Immature natural killer cell (primary cell): Measurements from ENCODE around the gene AQR. TPM values are rescaled to one million over a fixed set of nuclear protein-coding genes. Genes with fewer than 3 reads are reported as not detected.

Experiments used
- DNase-seq, 3 donors: peaks; one replicate each; pipeline ENCODE4 v3.0.0; 2022; ENCODE audit warnings: mixed read lengths in 1 of 3
- H3K27ac Mint-ChIP-seq, 6 donors: one replicate each; pipeline ENCODE4 v1.8.0; 2020; ENCODE audit warnings: mixed read lengths in 6 of 6, mild to moderate bottlenecking in 5 of 6, inconsistent platforms in 4 of 6, moderate library complexity in 3 of 6
- H3K27me3 Mint-ChIP-seq, 3 donors: one replicate each; pipeline ENCODE4 v1.8.0; 2020 to 2021; ENCODE audit warnings: low read depth in 3 of 3, mild to moderate bottlenecking in 3 of 3, mixed read lengths in 3 of 3, moderate library complexity in 3 of 3, inconsistent platforms in 1 of 3
- H3K36me3 Mint-ChIP-seq, 3 donors: one replicate each; pipeline ENCODE4 v1.8.0; 2020; ENCODE audit warnings: mixed read lengths in 3 of 3, inconsistent platforms in 2 of 3, mild to moderate bottlenecking in 2 of 3
- H3K4me1 Mint-ChIP-seq, 2 donors: one replicate each; pipeline ENCODE4 v1.8.0; 2020; ENCODE audit warnings: inconsistent platforms in 2 of 2, mild to moderate bottlenecking in 2 of 2, mixed read lengths in 2 of 2, moderate library complexity in 1 of 2
- H3K4me3 Mint-ChIP-seq, 5 donors: one replicate each; pipeline ENCODE4 v1.8.0; 2020; ENCODE audit warnings: mild to moderate bottlenecking in 5 of 5, mixed read lengths in 5 of 5, inconsistent platforms in 3 of 5, moderate library complexity in 3 of 5
- H3K9me3 Mint-ChIP-seq, 6 donors: one replicate each; pipeline ENCODE4 v1.8.0; 2020; ENCODE audit warnings: mild to moderate bottlenecking in 6 of 6, mixed read lengths in 6 of 6, inconsistent platforms in 4 of 6, moderate library complexity in 3 of 6
- polyA plus RNA-seq, 3 donors: library from polyadenylated mRNA; unstranded; fragments of 300-500 nt; fragmentation: Illumina TruSeq; gene quantifications; one replicate each; pipeline ENCODE4 v1.2.3, GENCODE V29; 2021

The AQR gene
- polyA plus RNA-seq, 3 donors from 2014 or later = 8.5 to 16.2 (median 9.9) TPM

DNA sequence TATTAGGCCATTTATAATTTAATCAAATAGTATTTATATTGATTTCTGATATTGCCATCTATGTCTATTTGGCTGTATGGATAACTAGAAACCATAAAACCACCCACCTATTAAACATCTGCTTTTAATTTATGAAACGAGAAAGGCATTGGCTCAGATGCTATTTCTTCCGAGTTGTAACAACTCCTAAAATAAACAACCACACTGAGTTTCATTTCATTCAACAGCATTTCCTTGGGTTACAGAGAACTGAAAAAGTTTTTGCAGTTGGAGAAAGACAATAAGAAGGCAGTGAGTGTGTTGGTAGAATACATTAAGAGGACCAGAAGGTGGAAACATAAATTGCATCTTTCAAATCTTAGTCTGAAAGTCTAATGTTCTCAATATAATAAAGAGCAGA is 79.1 kb downstream of the AQR start:
- peaks cover 63 to 69% (median 66%) of the 10 kb centered on the region in 3 donors for H3K36me3 Mint-ChIP-seq

DNA sequence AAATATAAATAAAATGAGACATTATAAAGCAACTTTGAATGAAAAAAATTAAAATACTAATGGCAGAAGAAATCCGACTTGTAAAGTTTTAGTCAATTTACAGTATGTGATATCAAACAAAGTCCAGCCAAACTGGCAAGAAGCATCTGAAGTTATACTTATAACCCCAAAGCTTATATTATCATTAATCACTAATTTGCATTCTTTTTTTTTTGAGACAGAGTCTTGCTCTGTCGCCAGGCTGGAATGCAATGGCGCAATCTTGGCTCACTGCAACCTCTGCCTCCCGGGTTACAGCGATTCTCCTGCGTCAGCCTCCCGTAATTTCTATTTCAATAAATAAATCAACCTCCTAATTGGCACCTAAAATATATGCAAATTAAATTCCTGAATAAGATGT is 80.1 kb downstream of the AQR start:
- DNase-seq = no peak
- Mint-ChIP-seq H3K27ac (no peak overlapping the region), H3K9me3 (peaks cover 4 to 22% (median 14%) of the 10 kb centered on the region in 6 donors), H3K36me3 (peaks cover 65 to 70% (median 66%) of the 10 kb centered on the region in 3 donors), H3K4me3 (no peak overlapping the region), H3K4me1 (peaks cover 2 to 9% of the 10 kb centered on the region in 2 donors), H3K27me3 (no peaks in the 10 kb centered on the region)

More for the DNA sequence above, 79.1 kb downstream of the AQR start:
- no peak overlapping the region for H3K4me3 Mint-ChIP-seq
- H3K9me3 Mint-ChIP-seq = peaks cover 4 to 22% (median 14%) of the 10 kb centered on the region in 6 donors
- no peak for DNase-seq
- no peaks in the 10 kb centered on the region for H3K27me3 Mint-ChIP-seq
- peaks cover 2 to 10% of the 10 kb centered on the region in 2 donors for H3K4me1 Mint-ChIP-seq
- peak overlapping the region in 1 of 6 donors; percentile 56 for H3K27ac Mint-ChIP-seq

DNA sequence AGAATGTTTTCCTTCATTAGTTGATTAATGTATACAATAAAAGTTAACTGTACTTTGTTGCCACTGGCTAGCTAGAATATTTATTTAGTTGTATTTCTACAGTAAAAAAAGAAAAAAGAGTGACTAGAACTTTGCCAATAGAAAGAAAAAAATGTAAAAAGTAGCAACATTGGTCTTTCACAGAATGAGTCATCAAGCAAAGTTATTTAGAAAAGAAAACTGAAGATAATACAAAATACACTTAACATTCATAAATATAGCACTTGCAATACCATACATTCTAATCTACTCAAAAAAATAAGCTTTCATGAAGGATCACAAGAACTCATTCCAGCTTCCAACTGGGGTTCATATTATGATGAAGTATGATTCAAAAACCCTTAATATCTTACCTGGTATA is 83.4 kb downstream of the AQR start:
- Mint-ChIP-seq H3K9me3 (no peaks in the 10 kb centered on the region), H3K36me3 (peaks cover 40 to 59% (median 53%) of the 10 kb centered on the region in 3 donors)

DNA sequence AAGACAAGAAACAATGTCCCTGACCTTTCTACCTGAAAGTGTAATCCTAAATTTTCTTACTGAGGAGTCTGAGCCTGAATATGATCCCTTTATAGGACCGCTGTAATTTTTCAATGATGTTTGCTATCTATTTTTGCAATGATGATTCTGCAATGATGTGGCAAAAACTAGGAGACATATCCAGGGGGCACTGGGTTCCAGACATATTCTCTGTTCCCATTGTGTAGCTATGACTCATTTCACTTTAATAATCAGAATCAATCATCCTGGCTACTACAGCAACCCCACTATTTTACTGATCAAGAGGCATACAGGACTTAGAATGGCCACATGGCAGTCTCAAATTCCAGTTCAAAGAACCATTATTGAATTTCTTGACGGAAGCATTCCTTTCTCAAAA is 85.9 kb downstream of the AQR start:
- no peaks in the 10 kb centered on the region for H3K9me3 Mint-ChIP-seq
- H3K4me1 Mint-ChIP-seq = peaks cover 0 to 2% of the 10 kb centered on the region in 2 donors
- no peak for DNase-seq
- peaks cover 41 to 56% (median 46%) of the 10 kb centered on the region in 3 donors for H3K36me3 Mint-ChIP-seq
- H3K27me3 Mint-ChIP-seq = no peaks in the 10 kb centered on the region
- no peak overlapping the region for H3K4me3 Mint-ChIP-seq
- no peak overlapping the region for H3K27ac Mint-ChIP-seq

More for the DNA sequence above, 83.4 kb downstream of the AQR start:
- peaks cover 0 to 2% of the 10 kb centered on the region in 2 donors for H3K4me1 Mint-ChIP-seq
- H3K4me3 Mint-ChIP-seq = no peak overlapping the region
- no peak overlapping the region for H3K27ac Mint-ChIP-seq
- H3K27me3 Mint-ChIP-seq = no peaks in the 10 kb centered on the region
- DNase-seq = no peak

- Mint-ChIP-seq H3K27me3 (no peaks in the 10 kb centered on the region), H3K9me3 (no peaks in the 10 kb centered on the region), H3K36me3 (peaks cover 44 to 56% (median 46%) of the 10 kb centered on the region in 3 donors), H3K4me3 (no peak overlapping the region), H3K4me1 (peaks cover 0 to 2% of the 10 kb centered on the region in 2 donors), H3K27ac (no peak overlapping the region)
- DNase-seq = no peak
Measured at GRCh38 chr15:34883042-34883441, 86.5 kb downstream of the AQR start.

GRCh38 chr15:34879107-34879506 is 90.4 kb downstream of the AQR start:
- Mint-ChIP-seq H3K36me3 (peaks cover 29 to 59% (median 36%) of the 10 kb centered on the region in 3 donors), H3K9me3 (no peaks in the 10 kb centered on the region), H3K4me1 (no peaks in the 10 kb centered on the region), H3K4me3 (no peak overlapping the region), H3K27ac (no peak overlapping the region), H3K27me3 (no peaks in the 10 kb centered on the region)
- DNase-seq = no peak

- Mint-ChIP-seq H3K27ac (peak overlapping the region in 2 of 6 donors; percentile 0 to 2), H3K36me3 (peaks cover 27 to 56% (median 32%) of the 10 kb centered on the region in 3 donors), H3K27me3 (no peaks in the 10 kb centered on the region), H3K9me3 (no peaks in the 10 kb centered on the region), H3K4me3 (no peak overlapping the region), H3K4me1 (no peaks in the 10 kb centered on the region)
- no peak for DNase-seq
Measured at GRCh38 chr15:34876640-34877039, 92.9 kb downstream of the AQR start.

DNA sequence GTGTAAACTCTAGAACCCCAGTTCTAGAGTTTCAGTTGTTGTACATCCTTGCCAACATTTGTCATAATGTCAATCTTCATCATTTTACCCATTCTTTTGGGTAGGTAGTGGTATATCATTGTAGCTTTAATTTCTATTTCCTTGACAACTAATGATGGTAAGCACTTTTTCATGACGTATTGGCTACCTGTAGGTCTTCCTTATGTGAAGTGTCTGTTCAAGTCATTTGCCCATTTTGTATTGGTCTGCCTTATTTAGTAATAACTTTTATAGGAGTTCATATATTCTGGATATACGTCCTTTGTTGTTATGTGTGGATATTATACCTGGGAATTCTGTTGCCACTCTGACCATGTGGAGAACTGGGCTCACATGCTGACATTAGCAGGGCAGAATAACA is 100.4 kb downstream of the AQR start:
- Mint-ChIP-seq H3K27me3 (no peaks in the 10 kb centered on the region), H3K9me3 (no peaks in the 10 kb centered on the region), H3K27ac (no peak overlapping the region), H3K4me1 (no peaks in the 10 kb centered on the region), H3K4me3 (no peak overlapping the region), H3K36me3 (peaks cover 26 to 68% (median 48%) of the 10 kb centered on the region in 3 donors)
- no peak for DNase-seq

GRCh38 chr15:34865531-34865930 is 104.0 kb downstream of the AQR start:
- no peaks in the 10 kb centered on the region for H3K4me1 Mint-ChIP-seq
- no peaks in the 10 kb centered on the region for H3K9me3 Mint-ChIP-seq
- no peak overlapping the region for H3K4me3 Mint-ChIP-seq
- H3K27me3 Mint-ChIP-seq = no peaks in the 10 kb centered on the region
- no peak overlapping the region for H3K27ac Mint-ChIP-seq
- no peak for DNase-seq
- peaks cover 20 to 76% (median 43%) of the 10 kb centered on the region in 3 donors for H3K36me3 Mint-ChIP-seq

DNA sequence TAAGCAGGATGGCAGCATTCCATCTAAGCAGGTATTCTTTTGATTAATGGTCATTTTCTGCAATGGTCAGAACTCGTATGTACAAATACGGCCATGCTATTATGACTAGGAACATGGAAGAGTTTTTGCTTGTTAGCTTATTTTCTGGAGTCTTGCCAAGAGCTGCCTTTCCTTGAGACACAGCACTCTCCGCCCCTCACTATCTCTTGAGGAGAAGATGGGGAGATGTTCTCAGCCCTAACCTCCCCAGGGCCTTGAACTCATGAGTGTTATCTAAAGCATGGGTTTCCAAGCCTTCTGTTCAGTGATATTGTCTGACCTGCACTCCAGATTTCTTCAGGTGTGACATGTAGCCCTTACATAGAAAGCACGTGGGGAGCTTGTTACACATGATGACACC is 108.3 kb downstream of the AQR start:
- Mint-ChIP-seq H3K27ac (no peak overlapping the region), H3K4me3 (no peak overlapping the region), H3K4me1 (no peaks in the 10 kb centered on the region), H3K27me3 (no peaks in the 10 kb centered on the region), H3K9me3 (no peaks in the 10 kb centered on the region), H3K36me3 (peaks cover 24 to 70% (median 26%) of the 10 kb centered on the region in 3 donors)
- no peak for DNase-seq

DNA sequence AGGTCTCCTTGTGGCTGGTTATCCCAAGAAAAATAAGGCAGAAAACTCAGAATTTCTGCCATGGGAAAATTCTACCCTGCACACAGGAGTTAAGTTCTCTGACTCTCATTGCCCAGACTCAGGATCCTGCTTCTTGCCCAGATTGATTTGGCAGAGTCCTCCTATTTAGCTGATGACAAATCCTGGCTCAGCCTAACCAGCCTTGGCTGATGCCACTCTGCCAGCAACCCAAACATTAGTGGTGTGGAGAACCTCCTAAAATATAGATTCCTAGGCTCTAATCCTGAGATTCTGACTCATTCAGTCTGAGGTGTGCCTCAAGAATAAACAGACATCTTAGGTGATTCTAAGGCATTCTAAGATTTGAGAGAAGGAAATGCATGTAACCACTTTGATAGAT is 113.6 kb downstream of the AQR start:
- H3K27me3 Mint-ChIP-seq = no peaks in the 10 kb centered on the region
- no peak overlapping the region for H3K4me3 Mint-ChIP-seq
- H3K9me3 Mint-ChIP-seq = no peaks in the 10 kb centered on the region
- H3K27ac Mint-ChIP-seq = no peak overlapping the region
- DNase-seq = no peak
- peaks cover 23 to 49% (median 27%) of the 10 kb centered on the region in 3 donors for H3K36me3 Mint-ChIP-seq
- H3K4me1 Mint-ChIP-seq = no peaks in the 10 kb centered on the region

GRCh38 chr15:34855413-34855812 is 114.1 kb downstream of the AQR start:
- Mint-ChIP-seq H3K4me1 (no peaks in the 10 kb centered on the region), H3K4me3 (no peak overlapping the region), H3K9me3 (no peaks in the 10 kb centered on the region), H3K36me3 (peaks cover 23 to 49% (median 27%) of the 10 kb centered on the region in 3 donors), H3K27ac (peak overlapping the region in 1 of 6 donors; percentile 49), H3K27me3 (no peaks in the 10 kb centered on the region)
- no peak for DNase-seq

DNA sequence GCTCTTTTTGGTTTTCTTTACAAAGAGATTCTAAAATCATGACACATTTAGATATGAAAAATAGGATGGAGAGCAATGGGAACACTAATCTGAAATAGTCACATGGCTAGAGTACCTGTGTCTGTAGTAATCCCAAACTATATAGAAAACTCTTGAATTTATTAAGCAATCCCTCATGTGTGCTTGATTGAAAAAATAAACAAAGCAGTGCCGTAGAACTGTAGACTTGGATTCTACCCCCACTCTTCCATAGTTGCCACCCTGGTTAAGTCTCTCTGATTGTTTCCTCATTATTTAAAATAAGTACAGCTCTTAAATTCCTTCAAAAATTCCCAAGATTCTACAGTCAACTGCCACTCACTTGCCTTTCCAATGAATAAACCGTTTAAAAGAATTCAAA is 115.3 kb downstream of the AQR start:
- Mint-ChIP-seq H3K4me3 (no peak overlapping the region), H3K4me1 (no peaks in the 10 kb centered on the region), H3K27me3 (no peaks in the 10 kb centered on the region), H3K9me3 (no peaks in the 10 kb centered on the region), H3K27ac (peak overlapping the region in 1 of 6 donors; percentile 42), H3K36me3 (peaks cover 13 to 39% (median 18%) of the 10 kb centered on the region in 3 donors)
- no peak for DNase-seq

- peaks cover 0 to under 1% (median 0%) of the 10 kb centered on the region in 3 donors for H3K27me3 Mint-ChIP-seq
- no peaks in the 10 kb centered on the region for H3K9me3 Mint-ChIP-seq
- peak overlapping the region in 2 of 6 donors; percentile 9 to 29 for H3K27ac Mint-ChIP-seq
- H3K4me1 Mint-ChIP-seq = no peaks in the 10 kb centered on the region
- peaks cover 11 to 28% (median 14%) of the 10 kb centered on the region in 3 donors for H3K36me3 Mint-ChIP-seq
- H3K4me3 Mint-ChIP-seq = no peak overlapping the region
- DNase-seq = no peak
Measured at GRCh38 chr15:34853001-34853758, 116.4 kb downstream of the AQR start.
